ENCODE results near the gene ADAMTS2. TPM values are rescaled to one million over a fixed set of nuclear protein-coding genes. Genes with fewer than 3 reads are reported as not detected.
A peak's percentile ranks its signal among the peaks of the same experiment; 100 is the strongest.

The ADAMTS2 gene
- total RNA-seq, 1 donor from 2014 or later, result 93.2 TPM

- H3K4me1 Mint-ChIP-seq (ENCODE audit: low read depth), result peaks cover 17% of the 10 kb centered on the region
- H3K27ac Mint-ChIP-seq (ENCODE audit: unreplicated experiment), result peak overlapping the region; percentile 12
- H3K36me3 Mint-ChIP-seq (ENCODE audit: low read depth), result peaks cover 2% of the 10 kb centered on the region
- no peaks in the 10 kb centered on the region for H3K27me3 Mint-ChIP-seq (ENCODE audit: low read depth)
- H3K4me3 Mint-ChIP-seq (ENCODE audit: unreplicated experiment), result no peak overlapping the region
- no peak for TF ChIP-seq CTCF (IDR thresholded peaks at IDR 0.05)
- no peaks in the 10 kb centered on the region for H3K9me3 Mint-ChIP-seq (ENCODE audit: low read depth)
- DNase-seq (ENCODE audit: low spot score), result peak; percentile 86
Measured at GRCh38 chr5:179209359-179210150, 135.7 kb downstream of the ADAMTS2 start.

- H3K27me3 Mint-ChIP-seq (ENCODE audit: low read depth), result no peaks in the 10 kb centered on the region
- peaks cover 17% of the 10 kb centered on the region for H3K4me1 Mint-ChIP-seq (ENCODE audit: low read depth)
- no peak overlapping the region for H3K4me3 Mint-ChIP-seq (ENCODE audit: unreplicated experiment)
- DNase-seq (ENCODE audit: low spot score), result peak; percentile 91
- TF ChIP-seq CTCF (IDR thresholded peaks at IDR 0.05), result no peak
- H3K27ac Mint-ChIP-seq (ENCODE audit: unreplicated experiment), result no peak overlapping the region
- no peaks in the 10 kb centered on the region for H3K9me3 Mint-ChIP-seq (ENCODE audit: low read depth)
- H3K36me3 Mint-ChIP-seq (ENCODE audit: low read depth), result peaks cover 2% of the 10 kb centered on the region
Measured at GRCh38 chr5:179208706-179209358, 136.4 kb downstream of the ADAMTS2 start.

- Mint-ChIP-seq H3K36me3 (ENCODE audit: low read depth) (peaks cover 4% of the 10 kb centered on the region), H3K27me3 (ENCODE audit: low read depth) (no peaks in the 10 kb centered on the region), H3K4me3 (ENCODE audit: unreplicated experiment) (no peak overlapping the region), H3K9me3 (ENCODE audit: low read depth) (no peaks in the 10 kb centered on the region), H3K4me1 (ENCODE audit: low read depth) (peaks cover 17% of the 10 kb centered on the region), H3K27ac (ENCODE audit: unreplicated experiment) (no peak overlapping the region)
- DNase-seq (ENCODE audit: low spot score), result no peak
- TF ChIP-seq CTCF (IDR thresholded peaks at IDR 0.05), result no peak
Measured at GRCh38 chr5:179207920-179208705, 137.1 kb downstream of the ADAMTS2 start.

- Mint-ChIP-seq H3K9me3 (ENCODE audit: low read depth) (no peaks in the 10 kb centered on the region), H3K36me3 (ENCODE audit: low read depth) (peaks cover 4% of the 10 kb centered on the region), H3K4me1 (ENCODE audit: low read depth) (peaks cover 17% of the 10 kb centered on the region), H3K4me3 (ENCODE audit: unreplicated experiment) (no peak overlapping the region), H3K27ac (ENCODE audit: unreplicated experiment) (no peak overlapping the region), H3K27me3 (ENCODE audit: low read depth) (no peaks in the 10 kb centered on the region)
- no peak for DNase-seq (ENCODE audit: low spot score)
- TF ChIP-seq CTCF (IDR thresholded peaks at IDR 0.05), result no peak
Measured at GRCh38 chr5:179207470-179207869, 137.8 kb downstream of the ADAMTS2 start.

GRCh38 chr5:179206366-179206765 lies 138.9 kb downstream of the ADAMTS2 start:
- peaks cover 17% of the 10 kb centered on the region for H3K4me1 Mint-ChIP-seq (ENCODE audit: low read depth)
- H3K4me3 Mint-ChIP-seq (ENCODE audit: unreplicated experiment), result no peak overlapping the region
- no peaks in the 10 kb centered on the region for H3K27me3 Mint-ChIP-seq (ENCODE audit: low read depth)
- no peaks in the 10 kb centered on the region for H3K9me3 Mint-ChIP-seq (ENCODE audit: low read depth)
- H3K36me3 Mint-ChIP-seq (ENCODE audit: low read depth), result peaks cover 6% of the 10 kb centered on the region
- DNase-seq (ENCODE audit: low spot score), result no peak
- no peak for TF ChIP-seq CTCF (IDR thresholded peaks at IDR 0.05)
- no peak overlapping the region for H3K27ac Mint-ChIP-seq (ENCODE audit: unreplicated experiment)
